Stimulated activated CD4-positive, alpha-beta T cell treated with anti-CD3 and anti-CD28 coated beads, Interleukin-2, amount 100 ng/mL, for 4 hours (primary cell): ENCODE data around the gene PRDM16.

Experiments used
- DNase-seq: peaks from one replicate; pipeline ENCODE4 v3.0.0-alpha.2; 2020; ENCODE audit warnings: low read depth

Gene PRDM16

GRCh38 chr1:3184666-3185065 lies 115.7 kb downstream of the PRDM16 start:
- DNase-seq, result no peak

GRCh38 chr1:3185896-3186525 lies 117.0 kb downstream of the PRDM16 start:
- DNase-seq, result no peak

- no peak for DNase-seq
These were observed 117.5 kb downstream of the PRDM16 start for GRCh38 chr1:3186526-3186921.

GRCh38 chr1:3187415-3188149 lies 118.6 kb downstream of the PRDM16 start:
- no peak for DNase-seq

GRCh38 chr1:3188150-3188971 lies 119.4 kb downstream of the PRDM16 start:
- DNase-seq, result no peak

GRCh38 chr1:3190256-3191041 lies 121.4 kb downstream of the PRDM16 start:
- no peak for DNase-seq

GRCh38 chr1:3192361-3192760 lies 123.4 kb downstream of the PRDM16 start:
- DNase-seq, result no peak

- DNase-seq, result no peak
These were observed 123.8 kb downstream of the PRDM16 start for GRCh38 chr1:3192825-3193224.

GRCh38 chr1:3193811-3194210 lies 124.8 kb downstream of the PRDM16 start:
- no peak for DNase-seq

GRCh38 chr1:3194760-3195479 lies 125.9 kb downstream of the PRDM16 start:
- DNase-seq, result no peak

- DNase-seq, result no peak
These were observed 126.4 kb downstream of the PRDM16 start for GRCh38 chr1:3195480-3195815.

- DNase-seq, result no peak
These were observed 127.0 kb downstream of the PRDM16 start for GRCh38 chr1:3195966-3196515.

GRCh38 chr1:3196577-3197245 lies 127.7 kb downstream of the PRDM16 start:
- no peak for DNase-seq

- no peak for DNase-seq
These were observed 128.8 kb downstream of the PRDM16 start for GRCh38 chr1:3197781-3198316.

GRCh38 chr1:3198371-3199271 lies 129.6 kb downstream of the PRDM16 start:
- DNase-seq, result no peak

GRCh38 chr1:3204725-3205124 lies 135.7 kb downstream of the PRDM16 start:
- DNase-seq, result no peak

- DNase-seq, result no peak
These were observed 136.8 kb downstream of the PRDM16 start for GRCh38 chr1:3205815-3206214.

- no peak for DNase-seq
These were observed 137.7 kb downstream of the PRDM16 start for GRCh38 chr1:3206696-3207095.

- no peak for DNase-seq
These were observed 138.3 kb downstream of the PRDM16 start for GRCh38 chr1:3207217-3207848.
